K562 (cell line): ENCODE results near the gene MBD1.

Experiments used
- CTCF ChIP-seq, 3 experiments: IDR thresholded peaks in 2 of 3; conservative IDR thresholded peaks in 1 of 3; 2 replicates each; pipeline ENCODE4 v1.5.1; 2011 to 2012; ENCODE audit warnings: low read length in 3 of 3, mild to moderate bottlenecking in 3 of 3, control low read depth in 2 of 3, improper control_type of control experiment in 1 of 3, inconsistent platforms in 1 of 3, low read depth in 1 of 3, mixed read lengths in 1 of 3, moderate library complexity in 1 of 3; ENCODE audit not compliant: insufficient read depth in 2 of 3
- KLF10 ChIP-seq: fragments of 250-450 bp; sonication (Bioruptor Pico); IDR thresholded peaks from 2 replicates; pipeline ENCODE4 v1.6.1; 2021; ENCODE audit warnings: matching md5 sums
- POLR2A ChIP-seq: fragments of 450-650 bp; conservative IDR thresholded peaks from 2 replicates; pipeline ENCODE4 v1.6.1; 2016
- POLR2AphosphoS5 ChIP-seq: IDR thresholded peaks from 2 replicates; pipeline ENCODE4 v1.6.1; 2011; ENCODE audit warnings: mild to moderate bottlenecking, low read depth, low read length, moderate library complexity; ENCODE audit not compliant: control insufficient read depth, insufficient read depth
- TSHZ1 ChIP-seq: fragments of 250-450 bp; sonication (Bioruptor Pico); IDR thresholded peaks from 2 replicates; pipeline ENCODE4 v1.4.0; 2020; ENCODE audit warnings: mild to moderate bottlenecking, moderate library complexity
- ZBTB11 ChIP-seq, 3 experiments: fragments of 200-800 bp in 1 of 3; fragments of 250-450 bp in 1 of 3; fragments of 450-650 bp in 1 of 3; sonication (Bioruptor Pico) in 1 of 3; sonication (Bioruptor generic) in 1 of 3; formaldehyde crosslinking in 1 of 3; IDR thresholded peaks; 2 replicates each; pipeline versions ENCODE4 v1.6.1 to v1.8.0; 2016 to 2022; ENCODE audit warnings: mild to moderate bottlenecking in 2 of 3, missing genetic modification characterization in 2 of 3, missing compliant biosample characterization in 1 of 3, moderate library complexity in 1 of 3
- ZNF121 ChIP-seq: sonication (generic); formaldehyde crosslinking; conservative IDR thresholded peaks from 2 replicates; pipeline ENCODE4 v1.8.0; 2022; ENCODE audit warnings: missing genetic modification reagents
- ZNF311 ChIP-seq: fragments of 250-450 bp; sonication (Bioruptor Pico); IDR thresholded peaks from 2 replicates; pipeline ENCODE4 v1.4.0; 2020; ENCODE audit warnings: mild to moderate bottlenecking, moderate library complexity

- TF ChIP-seq ZNF121 (CRISPR knock-in tag) (no peak), ZBTB11 (CRISPR knock-in tag; IDR thresholded peaks at IDR 0.05) (no peak), POLR2AphosphoS5 (no peak), CTCF (IDR thresholded peaks at IDR 0.05 in 2 of 3, conservative IDR thresholded peaks at IDR 0.05 in 1 of 3; ENCODE audit: insufficient read depth in 2 of 3, low read depth in 1 of 3, low read length in 3 of 3) (no peak), POLR2A (no peak), ZNF311 (CRISPR knock-in tag) (no peak), TSHZ1 (CRISPR knock-in tag) (no peak), KLF10 (no peak)
Measured at GRCh38 chr18:50285631-50286321, 4.5 kb upstream of the MBD1 start.
